HUES6 (cell line): Measurements from ENCODE around the gene ZBTB5.
A peak's percentile ranks its signal among the peaks of the same experiment; 100 is the strongest.
"Not testable (repeated sequence)": the region's sequence is repeated elsewhere in the genome, so short reads cannot be mapped to it uniquely, and the experiment has no call there.

Experiments used
- H3K27ac ChIP-seq: 2 replicates; pipeline ENCODE4 v1.7.0; 2013; ENCODE audit warnings: low read depth, mild to moderate bottlenecking, low read length, inconsistent platforms
- H3K27me3 ChIP-seq: 2 replicates; pipeline ENCODE4 v1.6.1; 2013; ENCODE audit warnings: low read length; ENCODE audit not compliant: control insufficient read depth, insufficient read depth
- H3K36me3 ChIP-seq: 2 replicates; pipeline ENCODE4 v1.6.1; 2013; ENCODE audit warnings: low read length; ENCODE audit not compliant: control insufficient read depth, insufficient read depth
- H3K4me1 ChIP-seq: 2 replicates; pipeline ENCODE4 v1.6.1; 2013; ENCODE audit warnings: low read length; ENCODE audit not compliant: control insufficient read depth, insufficient read depth
- H3K4me3 ChIP-seq: 2 replicates; pipeline ENCODE4 v1.5.1; 2013; ENCODE audit warnings: low read depth, low read length
- H3K9ac ChIP-seq: one replicate; pipeline ENCODE4 v1.6.1; 2013; ENCODE audit warnings: mild to moderate bottlenecking, low read length
- H3K9me3 ChIP-seq: 2 replicates; pipeline ENCODE4 v1.6.1; 2013; ENCODE audit warnings: low read depth, low read length; ENCODE audit not compliant: control insufficient read depth, insufficient read depth

ZBTB5 gene

DNA sequence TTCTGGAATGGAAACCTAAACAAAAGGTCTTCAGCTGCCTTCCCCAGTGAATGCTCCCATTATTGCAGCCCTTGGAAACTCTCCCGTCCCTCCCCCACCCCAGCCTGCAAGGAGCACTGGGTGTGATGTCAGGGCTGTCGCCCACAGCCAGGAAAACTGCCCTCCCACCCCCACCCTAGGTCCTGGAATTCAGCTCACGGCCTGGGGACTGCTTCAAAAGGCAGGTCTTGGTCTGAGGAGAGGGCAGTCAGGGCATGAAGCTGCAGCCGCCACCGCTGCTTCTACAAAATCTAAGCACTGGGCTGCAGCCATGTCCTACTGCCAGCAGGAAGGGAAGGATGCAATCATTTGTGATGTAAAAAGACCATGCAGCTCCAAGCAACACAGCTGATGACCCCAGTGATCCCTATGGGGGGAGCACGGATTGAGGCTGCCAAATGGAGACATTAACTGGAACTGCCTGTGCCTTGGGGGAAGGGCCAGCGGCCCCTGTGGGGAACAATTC, 31.3 kb downstream of the ZBTB5 start:
- Histone ChIP-seq H3K4me3 (0 out of 2 replicates have a peak overlapping the region, but pooled peaks have one; percentile 2), H3K36me3 (peaks cover 94% of the 10 kb centered on the region), H3K27ac (no peak overlapping the region), H3K9me3 (no peaks in the 10 kb centered on the region), H3K27me3 (no peaks in the 10 kb centered on the region), H3K9ac (peak overlapping the region; percentile 28), H3K4me1 (peaks cover 17% of the 10 kb centered on the region)

DNA sequence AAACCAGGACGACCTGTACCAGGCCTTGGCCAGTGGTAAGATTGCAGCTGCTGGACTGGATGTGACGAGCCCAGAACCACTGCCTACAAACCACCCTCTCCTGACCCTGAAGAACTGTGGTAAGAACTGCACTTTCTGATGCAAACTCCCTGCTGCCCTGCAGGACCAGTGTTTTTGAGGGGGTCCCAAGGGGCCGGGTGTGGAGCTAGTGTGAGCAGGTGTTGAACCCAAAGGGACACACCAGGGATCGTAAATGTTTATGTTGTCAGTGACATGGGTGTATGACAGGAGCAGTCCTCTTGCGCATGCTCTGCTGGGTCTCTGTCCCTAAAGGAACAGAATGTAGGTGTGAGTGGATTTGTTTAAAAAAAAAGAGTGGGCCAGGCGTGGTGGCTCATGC, 33.2 kb downstream of the ZBTB5 start:
- H3K4me1 ChIP-seq = peaks cover 17% of the 10 kb centered on the region
- peaks cover 92% of the 10 kb centered on the region for H3K36me3 ChIP-seq
- H3K4me3 ChIP-seq = no peak overlapping the region
- no peaks in the 10 kb centered on the region for H3K9me3 ChIP-seq
- H3K27me3 ChIP-seq = no peaks in the 10 kb centered on the region
- no peak overlapping the region for H3K9ac ChIP-seq
- no peak overlapping the region for H3K27ac ChIP-seq

DNA sequence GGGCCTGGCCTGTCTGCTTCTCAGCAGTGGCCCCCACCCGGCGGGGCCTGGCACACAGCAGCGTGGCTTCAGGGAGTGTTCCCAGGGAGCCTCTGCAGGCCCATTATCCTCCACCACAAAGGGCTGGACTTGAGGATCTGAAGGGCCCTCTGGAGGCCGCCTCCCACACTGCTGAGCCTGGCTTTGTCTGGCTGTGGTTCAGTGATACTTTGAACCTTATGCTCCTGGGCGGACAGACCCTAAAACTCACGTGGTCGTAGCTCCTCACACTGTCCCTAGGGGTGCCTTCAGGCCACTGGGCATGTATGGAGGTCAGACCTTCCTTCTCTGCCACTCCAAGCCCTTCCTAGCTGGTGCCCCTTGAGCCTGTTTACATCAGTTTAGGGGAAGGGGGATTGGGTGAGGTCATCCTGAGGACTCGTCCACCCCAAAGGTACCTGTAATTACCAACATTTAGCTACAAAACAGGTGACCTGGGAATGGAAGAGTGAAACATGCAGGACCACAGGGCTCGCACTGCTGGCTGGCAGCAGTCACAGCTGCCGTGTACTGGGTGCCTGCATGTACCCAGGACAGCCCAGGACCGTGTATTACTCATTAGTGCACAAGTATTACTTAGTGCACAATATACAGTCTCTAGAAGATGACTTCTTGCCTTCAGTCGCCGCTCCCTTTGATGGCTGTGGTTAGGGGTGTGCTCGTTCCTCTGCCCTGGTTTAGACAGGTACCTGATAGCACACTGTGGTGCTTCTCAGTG, 34.2 kb downstream of the ZBTB5 start:
- Histone ChIP-seq H3K9ac (no peak overlapping the region), H3K9me3 (no peaks in the 10 kb centered on the region), H3K27me3 (no peaks in the 10 kb centered on the region), H3K4me3 (no peak overlapping the region), H3K36me3 (peaks cover 92% of the 10 kb centered on the region), H3K27ac (peak overlapping the region; percentile 19; the same call in 1 of the 2 replicates), H3K4me1 (peaks cover 17% of the 10 kb centered on the region)

DNA sequence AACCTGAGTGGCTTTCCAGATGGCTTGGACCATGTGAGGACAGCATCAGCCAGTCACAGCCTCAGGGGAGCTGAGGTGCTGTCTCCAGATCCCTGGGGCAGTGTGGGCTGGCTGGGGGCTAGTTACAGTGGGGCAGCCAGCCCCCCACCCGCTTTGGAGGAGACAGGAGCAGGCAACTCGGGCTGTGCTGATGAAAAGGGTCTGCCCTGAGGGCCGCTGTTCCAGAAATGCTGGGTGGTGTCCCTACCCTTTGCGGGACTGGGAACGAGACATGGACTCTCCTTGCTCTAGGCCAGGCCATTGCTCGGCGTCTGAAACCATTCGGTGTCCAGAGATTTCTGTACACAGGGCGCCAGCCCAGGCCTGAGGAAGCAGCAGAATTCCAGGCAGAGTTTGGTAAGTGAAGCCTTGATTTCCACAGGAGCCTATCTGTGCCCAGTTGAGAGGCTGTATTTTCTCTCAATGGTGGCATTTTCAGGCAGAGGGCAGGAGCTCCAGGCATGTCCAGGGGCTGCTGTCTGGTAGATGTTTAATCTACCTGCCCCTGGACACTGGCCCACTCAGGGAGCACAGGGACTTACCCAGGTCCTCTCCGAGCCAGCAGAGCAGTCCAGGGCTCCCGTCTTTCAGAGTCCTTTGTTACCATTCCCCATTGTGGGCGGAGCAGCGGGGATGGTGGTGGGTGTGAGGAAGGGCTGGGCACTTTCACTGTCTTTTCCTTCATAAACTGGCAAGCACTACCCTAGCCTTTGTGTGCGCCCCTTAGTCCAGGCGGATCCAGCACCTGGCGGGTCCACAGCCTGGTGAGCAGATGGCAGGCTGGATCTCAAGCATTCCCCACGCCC, 35.6 kb downstream of the ZBTB5 start:
- H3K36me3 ChIP-seq = peaks cover 93% of the 10 kb centered on the region
- H3K4me3 ChIP-seq = no peak overlapping the region
- no peaks in the 10 kb centered on the region for H3K9me3 ChIP-seq
- H3K9ac ChIP-seq = no peak overlapping the region
- no peak overlapping the region for H3K27ac ChIP-seq
- no peaks in the 10 kb centered on the region for H3K27me3 ChIP-seq
- H3K4me1 ChIP-seq = peaks cover 19% of the 10 kb centered on the region

DNA sequence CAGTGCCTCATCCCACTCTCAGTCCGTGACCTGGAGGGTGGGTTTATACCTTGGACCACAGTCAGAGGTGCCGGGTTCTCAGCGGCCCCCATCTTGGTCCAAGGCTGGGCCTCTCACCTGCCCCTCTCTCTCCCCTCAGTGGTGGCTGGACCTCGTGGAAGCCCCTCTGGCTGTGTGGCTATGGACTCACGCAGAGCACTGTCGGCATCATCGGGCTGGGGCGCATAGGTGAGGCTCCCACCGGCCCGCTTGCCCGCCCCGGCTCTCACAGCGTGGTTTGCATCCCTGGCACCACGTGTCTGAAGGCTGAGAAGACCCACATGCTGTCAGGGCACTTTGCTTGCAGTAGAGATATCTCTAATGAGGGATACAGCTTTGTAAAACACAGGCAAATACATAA, 36.9 kb downstream of the ZBTB5 start:
- H3K27ac ChIP-seq = no peak overlapping the region
- peaks cover 19% of the 10 kb centered on the region for H3K4me1 ChIP-seq
- peaks cover 83% of the 10 kb centered on the region for H3K36me3 ChIP-seq
- H3K9ac ChIP-seq = no peak overlapping the region
- H3K27me3 ChIP-seq = no peaks in the 10 kb centered on the region
- no peak overlapping the region for H3K4me3 ChIP-seq
- H3K9me3 ChIP-seq = no peaks in the 10 kb centered on the region

DNA sequence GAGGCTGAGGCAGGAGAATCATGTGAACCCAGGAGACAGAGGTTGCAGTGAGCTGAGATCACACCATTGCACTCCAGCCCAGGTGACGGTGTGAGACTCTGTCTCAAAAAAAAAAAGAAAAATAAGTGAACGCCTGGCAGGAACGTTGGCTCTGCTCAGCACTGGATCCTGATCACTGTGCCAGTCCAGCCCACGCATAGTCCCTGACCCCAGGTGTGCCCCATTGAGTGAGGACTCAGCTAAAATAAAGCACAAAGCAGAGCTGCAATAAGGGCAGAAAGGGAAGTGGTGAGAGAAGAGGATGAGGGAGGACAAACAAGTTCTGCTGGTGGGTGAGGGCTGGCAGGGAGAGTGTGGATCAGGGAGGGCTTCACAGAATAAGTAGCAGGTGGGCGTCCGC, 38.4 kb downstream of the ZBTB5 start:
- Histone ChIP-seq H3K4me1 (peaks cover 23% of the 10 kb centered on the region), H3K9me3 (no peaks in the 10 kb centered on the region), H3K36me3 (peaks cover 70% of the 10 kb centered on the region), H3K27ac (no peak overlapping the region), H3K9ac (no peak overlapping the region), H3K4me3 (no peak overlapping the region), H3K27me3 (no peaks in the 10 kb centered on the region)

DNA sequence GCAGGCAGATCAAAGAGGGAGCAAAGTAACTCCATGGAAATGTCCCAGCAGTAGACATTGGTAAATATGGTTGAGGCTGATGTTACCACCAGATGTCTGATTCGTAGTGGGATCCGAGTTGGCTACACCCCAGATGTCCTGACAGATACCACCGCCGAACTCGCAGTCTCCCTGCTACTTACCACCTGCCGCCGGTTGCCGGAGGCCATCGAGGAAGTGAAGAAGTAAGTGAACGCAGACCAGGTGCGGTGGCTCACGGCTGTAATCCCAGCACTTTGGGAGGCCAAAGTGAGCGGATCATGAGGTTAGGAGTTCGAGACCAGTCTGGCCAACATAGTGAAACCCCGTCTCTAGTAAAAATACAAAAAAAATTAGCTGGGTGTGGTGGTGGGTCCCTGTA, 38.8 kb downstream of the ZBTB5 start:
- H3K27me3 ChIP-seq, H3K9me3 ChIP-seq, H3K9ac ChIP-seq, H3K27ac ChIP-seq, H3K4me3 ChIP-seq: not testable (repeated sequence)
- peaks cover 66% of the 10 kb centered on the region for H3K36me3 ChIP-seq
- H3K4me1 ChIP-seq = peaks cover 26% of the 10 kb centered on the region

DNA sequence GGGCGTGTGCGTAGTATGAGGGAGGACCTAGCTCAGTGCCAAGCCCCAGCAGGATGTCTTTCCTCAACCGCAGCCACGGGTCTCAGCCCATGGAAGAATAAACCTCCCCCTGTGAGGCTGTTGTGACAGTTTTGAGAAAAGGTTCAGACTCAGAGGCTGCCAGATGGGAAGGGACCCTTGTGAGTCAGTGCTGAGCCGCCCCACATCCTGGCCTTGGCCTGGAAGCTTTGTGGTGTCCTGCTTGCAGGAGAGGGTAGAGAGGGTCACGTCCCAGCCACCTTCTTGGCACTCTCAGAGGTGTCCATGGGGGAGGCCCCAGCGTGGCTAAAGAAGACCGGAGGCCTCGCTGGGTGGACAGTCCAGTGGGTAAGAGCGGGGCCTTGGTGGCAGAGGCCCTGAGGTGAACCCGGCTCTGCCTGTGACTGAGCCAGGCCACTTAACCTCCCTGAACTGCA, 39.9 kb downstream of the ZBTB5 start:
- Histone ChIP-seq H3K27me3 (no peaks in the 10 kb centered on the region), H3K36me3 (peaks cover 55% of the 10 kb centered on the region), H3K27ac (no peak overlapping the region; the same call in 1 of the 2 replicates)

DNA sequence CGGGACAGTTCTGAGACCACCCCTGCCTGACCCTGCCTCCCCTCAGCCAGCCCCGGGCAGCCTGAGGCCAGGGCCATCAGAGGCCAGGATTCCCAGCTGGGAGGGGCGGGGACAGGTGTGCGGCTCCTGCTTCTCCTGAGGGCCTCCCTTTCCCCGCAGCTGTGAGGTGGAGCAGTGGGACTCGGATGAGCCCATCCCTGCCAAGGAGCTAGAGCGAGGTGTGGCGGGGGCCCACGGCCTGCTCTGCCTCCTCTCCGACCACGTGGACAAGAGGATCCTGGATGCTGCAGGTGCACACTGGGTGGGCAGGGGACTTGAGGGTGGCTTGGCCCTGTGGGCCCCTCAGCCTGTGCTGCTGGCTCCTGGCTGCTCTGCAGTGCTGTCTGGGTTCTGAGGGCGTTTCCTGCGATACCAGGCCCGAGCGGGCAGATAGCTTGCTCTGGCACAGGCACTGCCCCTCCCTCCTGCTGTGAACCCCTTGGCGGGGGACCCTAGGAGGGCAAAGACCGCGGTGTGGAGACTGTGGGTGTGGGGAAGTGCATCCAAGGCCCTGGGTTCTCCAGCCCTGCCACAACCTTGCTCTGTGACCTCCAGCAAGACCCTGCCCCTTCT, 40.5 kb downstream of the ZBTB5 start:
- Histone ChIP-seq H3K9me3 (no peaks in the 10 kb centered on the region), H3K4me3 (no peak overlapping the region), H3K9ac (no peak overlapping the region), H3K27me3 (no peaks in the 10 kb centered on the region), H3K36me3 (peaks cover 49% of the 10 kb centered on the region), H3K27ac (no peak overlapping the region; the same call in 1 of the 2 replicates), H3K4me1 (peaks cover 26% of the 10 kb centered on the region)

More for the DNA sequence above, 39.9 kb downstream of the ZBTB5 start:
- Histone ChIP-seq H3K4me1 (peaks cover 26% of the 10 kb centered on the region), H3K9ac (no peak overlapping the region), H3K4me3 (no peak overlapping the region), H3K9me3 (no peaks in the 10 kb centered on the region)

DNA sequence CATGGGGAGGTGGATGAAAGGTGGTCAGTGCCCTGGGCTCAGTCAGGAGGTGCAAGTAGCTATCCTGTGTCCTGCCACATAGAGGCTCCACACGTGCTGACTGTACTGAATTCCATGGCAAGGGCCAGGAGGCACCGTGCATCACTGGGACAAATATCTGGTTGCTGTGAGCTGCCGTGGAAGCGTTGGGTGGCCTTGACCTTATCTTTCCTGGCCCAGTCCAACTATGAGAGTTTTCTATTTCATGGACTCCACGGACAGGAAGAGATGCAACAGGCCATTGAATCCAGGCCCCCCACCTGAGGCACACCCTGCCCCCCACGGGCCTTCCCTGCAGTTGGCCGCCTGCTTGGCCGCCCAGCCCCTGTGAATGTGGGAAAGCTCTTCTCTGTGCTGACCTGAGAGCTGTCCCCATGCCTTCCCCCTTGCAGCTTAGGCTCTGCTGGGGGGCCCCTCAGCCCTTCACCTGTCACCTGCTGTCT, 41.0 kb downstream of the ZBTB5 start:
- peak overlapping the region; percentile 95 for H3K4me3 ChIP-seq
- H3K4me1 ChIP-seq = peaks cover 26% of the 10 kb centered on the region
- no peak overlapping the region for H3K27ac ChIP-seq
- H3K36me3 ChIP-seq = peaks cover 44% of the 10 kb centered on the region
- no peaks in the 10 kb centered on the region for H3K9me3 ChIP-seq
- H3K27me3 ChIP-seq = no peaks in the 10 kb centered on the region
- H3K9ac ChIP-seq = no peak overlapping the region
